ENCODE measurements around the gene MFRP.
A peak's percentile ranks its signal among the peaks of the same experiment; 100 is the strongest.

The MFRP gene

DNA sequence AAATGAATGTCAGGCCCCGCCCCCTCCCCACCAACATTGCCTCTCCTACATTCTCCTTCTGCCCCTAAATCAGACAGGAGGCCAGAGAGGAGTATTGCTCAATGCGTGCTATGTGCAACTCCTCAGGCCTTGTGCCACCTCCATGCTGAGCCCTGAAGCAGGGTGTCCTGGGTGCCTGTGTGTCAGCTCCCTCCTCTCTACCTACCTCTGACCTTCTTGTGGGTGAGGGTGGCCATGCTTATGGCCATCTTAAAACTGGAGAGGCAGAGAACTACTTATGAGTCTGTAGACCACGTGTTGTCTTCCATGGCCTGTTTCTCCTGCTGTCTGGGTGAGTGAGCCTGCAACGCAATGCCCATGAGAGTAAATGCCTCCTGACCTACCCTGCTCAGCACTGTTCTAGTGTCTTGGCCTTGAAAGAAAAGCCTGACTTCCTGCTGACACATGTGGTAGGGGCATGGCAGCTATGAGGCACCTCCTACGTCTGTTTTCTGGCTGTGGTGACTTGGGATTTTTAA, 40.1 kb downstream of the MFRP start:
- peaks cover 0 to 65% of the 10 kb centered on the region in 2 experiments; a peak in 2 of 3 replicates for H3K36me3 ChIP-seq (ENCODE audit: control insufficient read depth in 2 of 2, insufficient read depth in 1 of 2, low read length in 2 of 2)
- no peak for TF ChIP-seq ZNF366 (tag by site-specific recombination; conservative IDR thresholded peaks at IDR 0.05)
- TF ChIP-seq ZBTB17 (tag by site-specific recombination; IDR thresholded peaks at IDR 0.05) = peak; percentile 89
- H3K4me1 ChIP-seq (ENCODE audit: control insufficient read depth, insufficient read depth, low read length) = no peaks in the 10 kb centered on the region
- ChIA-PET POLR2A (interaction anchor here (1.3 to 4.8 kb wide), 3 partner anchors 11 to 31 kb away, joined by 3 to 35 read pairs (median 4); partner anchors contain the start of genes MCAM and RNF26), CTCF (interaction anchor here (1.0 to 4.4 kb wide), 5 partner anchors 12 to 168 kb away, joined by 3 to 20 read pairs (median 6); no protein-coding TSS in a partner anchor)
- no peak overlapping the region for H3K4me3 ChIP-seq (ENCODE audit: low read depth, low read length)
- H3K9me3 ChIP-seq (ENCODE audit: control insufficient read depth, insufficient read depth, low read depth, low read length) = no peaks in the 10 kb centered on the region
- no peak overlapping the region for H3K27ac ChIP-seq (ENCODE audit: extremely low read depth, low read depth, low read length)

- peaks cover 0 to 65% of the 10 kb centered on the region in 2 experiments; a peak in 2 of 3 replicates for H3K36me3 ChIP-seq (ENCODE audit: control insufficient read depth in 2 of 2, insufficient read depth in 1 of 2, low read length in 2 of 2)
- TF ChIP-seq ZNF645 (tag by site-specific recombination; IDR thresholded peaks at IDR 0.05) (no peak), ZNF660 (tag by site-specific recombination; IDR thresholded peaks at IDR 0.05) (peak; percentile 51; the same call in 1 of the 2 replicates), ZBTB10 (tag by site-specific recombination; IDR thresholded peaks at IDR 0.05) (no peak), SCRT1 (tag by site-specific recombination; IDR thresholded peaks at IDR 0.05; ENCODE audit: borderline replicate concordance) (no peak), ZNF2 (tag by site-specific recombination; IDR thresholded peaks at IDR 0.05) (no peak), ZBTB17 (tag by site-specific recombination; IDR thresholded peaks at IDR 0.05) (no peak)
- TF ChIP-seq, protein P1, sequence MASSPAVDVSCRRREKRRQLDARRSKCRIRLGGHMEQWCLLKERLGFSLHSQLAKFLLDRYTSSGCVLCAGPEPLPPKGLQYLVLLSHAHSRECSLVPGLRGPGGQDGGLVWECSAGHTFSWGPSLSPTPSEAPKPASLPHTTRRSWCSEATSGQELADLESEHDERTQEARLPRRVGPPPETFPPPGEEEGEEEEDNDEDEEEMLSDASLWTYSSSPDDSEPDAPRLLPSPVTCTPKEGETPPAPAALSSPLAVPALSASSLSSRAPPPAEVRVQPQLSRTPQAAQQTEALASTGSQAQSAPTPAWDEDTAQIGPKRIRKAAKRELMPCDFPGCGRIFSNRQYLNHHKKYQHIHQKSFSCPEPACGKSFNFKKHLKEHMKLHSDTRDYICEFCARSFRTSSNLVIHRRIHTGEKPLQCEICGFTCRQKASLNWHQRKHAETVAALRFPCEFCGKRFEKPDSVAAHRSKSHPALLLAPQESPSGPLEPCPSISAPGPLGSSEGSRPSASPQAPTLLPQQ (tag by site-specific recombination; IDR thresholded peaks at IDR 0.05) = no peak
- TF ChIP-seq, protein P2, sequence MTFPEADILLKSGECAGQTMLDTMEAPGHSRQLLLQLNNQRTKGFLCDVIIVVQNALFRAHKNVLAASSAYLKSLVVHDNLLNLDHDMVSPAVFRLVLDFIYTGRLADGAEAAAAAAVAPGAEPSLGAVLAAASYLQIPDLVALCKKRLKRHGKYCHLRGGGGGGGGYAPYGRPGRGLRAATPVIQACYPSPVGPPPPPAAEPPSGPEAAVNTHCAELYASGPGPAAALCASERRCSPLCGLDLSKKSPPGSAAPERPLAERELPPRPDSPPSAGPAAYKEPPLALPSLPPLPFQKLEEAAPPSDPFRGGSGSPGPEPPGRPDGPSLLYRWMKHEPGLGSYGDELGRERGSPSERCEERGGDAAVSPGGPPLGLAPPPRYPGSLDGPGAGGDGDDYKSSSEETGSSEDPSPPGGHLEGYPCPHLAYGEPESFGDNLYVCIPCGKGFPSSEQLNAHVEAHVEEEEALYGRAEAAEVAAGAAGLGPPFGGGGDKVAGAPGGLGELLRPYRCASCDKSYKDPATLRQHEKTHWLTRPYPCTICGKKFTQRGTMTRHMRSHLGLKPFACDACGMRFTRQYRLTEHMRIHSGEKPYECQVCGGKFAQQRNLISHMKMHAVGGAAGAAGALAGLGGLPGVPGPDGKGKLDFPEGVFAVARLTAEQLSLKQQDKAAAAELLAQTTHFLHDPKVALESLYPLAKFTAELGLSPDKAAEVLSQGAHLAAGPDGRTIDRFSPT (tag by site-specific recombination; IDR thresholded peaks at IDR 0.05) = no peak
- no peaks in the 10 kb centered on the region for H3K9me3 ChIP-seq (ENCODE audit: control insufficient read depth, insufficient read depth, low read depth, low read length)
- no peaks in the 10 kb centered on the region for H3K4me1 ChIP-seq (ENCODE audit: control insufficient read depth, insufficient read depth, low read length)
- H3K27ac ChIP-seq (ENCODE audit: extremely low read depth, low read depth, low read length) = no peak overlapping the region
- CTCF ChIA-PET = interaction anchor here (0.8 to 4.4 kb wide), 5 partner anchors 18 to 169 kb away, joined by 3 to 20 read pairs (median 3); partner anchors contain the start of gene CBL
- H3K4me3 ChIP-seq (ENCODE audit: low read depth, low read length) = no peak overlapping the region
- POLR2A ChIA-PET = interaction anchor here (1.3 to 4.8 kb wide), 3 partner anchors 11 to 32 kb away, joined by 3 to 35 read pairs (median 4); partner anchors contain the start of genes MCAM and RNF26
These were observed 40.7 kb downstream of the MFRP start for GRCh38 chr11:119305556-119306372.

- Histone ChIP-seq H3K4me3 (ENCODE audit: low read depth, low read length) (no peak overlapping the region), H3K36me3 (ENCODE audit: control insufficient read depth in 2 of 2, insufficient read depth in 1 of 2, low read length in 2 of 2) (peaks cover 0 to 66% of the 10 kb centered on the region in 2 experiments; a peak in 2 of 3 replicates), H3K27ac (ENCODE audit: extremely low read depth, low read depth, low read length) (no peak overlapping the region), H3K9me3 (ENCODE audit: control insufficient read depth, insufficient read depth, low read depth, low read length) (no peaks in the 10 kb centered on the region), H3K4me1 (ENCODE audit: control insufficient read depth, insufficient read depth, low read length) (no peaks in the 10 kb centered on the region)
- ChIA-PET CTCF (interaction anchor here (1.2 kb wide), 1 partner anchor 20 kb away, joined by 3 read pairs; no protein-coding TSS in a partner anchor), POLR2A (no interaction called here)
- TF ChIP-seq ZXDB (tag by site-specific recombination; IDR thresholded peaks at IDR 0.05) (no peak), ZBTB44 (tag by site-specific recombination; IDR thresholded peaks at IDR 0.05) (no peak), ZNF184 (tag by site-specific recombination; IDR thresholded peaks at IDR 0.05) (no peak), ZNF354C (tag by site-specific recombination; IDR thresholded peaks at IDR 0.05; ENCODE audit: borderline replicate concordance, low read depth) (no peak), ZNF621 (tag by site-specific recombination; IDR thresholded peaks at IDR 0.05) (no peak), HOXA7 (CRISPR knock-in tag; IDR thresholded peaks at IDR 0.05; ENCODE audit: borderline replicate concordance) (no peak)
These were observed 43.2 kb downstream of the MFRP start for GRCh38 chr11:119303227-119303718.

Data from HEK293 (cell line).